DOHH2 (cell line): Measurements from ENCODE around the gene SIGLEC6.

Experiments
- H3F3A ChIP-seq: fragments of 200-600 bp; sonication (generic), shearing (Covaris generic); 2 replicates; pipeline ENCODE4 v1.6.0; 2016; ENCODE audit warnings: antibody characterized with exemption, mild to moderate bottlenecking; ENCODE audit not compliant: control insufficient read depth, insufficient read depth
- H3K27ac ChIP-seq: fragments of 200-600 bp; sonication (generic); 2 replicates; pipeline ENCODE4 v1.5.1; 2014; ENCODE audit warnings: low read depth, mild to moderate bottlenecking, low read length, moderate library complexity
- H3K27me3 ChIP-seq: fragments of 200-600 bp; sonication (generic); 2 replicates; pipeline ENCODE4 v1.6.1; 2014; ENCODE audit warnings: mild to moderate bottlenecking, low read length, mixed read lengths; ENCODE audit not compliant: control insufficient read depth
- H3K36me3 ChIP-seq: fragments of 200-600 bp; sonication (generic); 2 replicates; pipeline ENCODE4 v1.6.1; 2014; ENCODE audit warnings: mild to moderate bottlenecking, low read length, moderate library complexity, mixed read lengths; ENCODE audit not compliant: control insufficient read depth
- H3K4me1 ChIP-seq: fragments of 200-600 bp; sonication (generic); 2 replicates; pipeline ENCODE4 v1.6.1; 2014; ENCODE audit warnings: mild to moderate bottlenecking, low read length, mixed read lengths; ENCODE audit not compliant: control insufficient read depth
- H3K4me2 ChIP-seq: fragments of 200-600 bp; sonication (generic); 2 replicates; pipeline ENCODE4 v1.6.0; 2014; ENCODE audit warnings: mild to moderate bottlenecking, low read length, moderate library complexity
- H3K4me3 ChIP-seq: fragments of 200-600 bp; sonication (generic); 2 replicates; pipeline ENCODE4 v1.5.1; 2014; ENCODE audit warnings: mild to moderate bottlenecking, low read length, mixed read lengths
- H3K79me2 ChIP-seq: fragments of 200-600 bp; sonication (generic); 2 replicates; pipeline ENCODE4 v1.6.1; 2014; ENCODE audit warnings: mild to moderate bottlenecking, low read length, mixed read lengths; ENCODE audit not compliant: control insufficient read depth
- H3K9me2 ChIP-seq: fragments of 200-600 bp; sonication (generic); replicated peaks from 2 replicates; pipeline ENCODE4 v1.6.1; 2014; ENCODE audit warnings: mild to moderate bottlenecking, low read length, mixed read lengths; ENCODE audit not compliant: control insufficient read depth
- H3K9me3 ChIP-seq: fragments of 200-600 bp; sonication (generic); 2 replicates; pipeline ENCODE4 v1.6.1; 2014; ENCODE audit warnings: antibody characterized with exemption, low read length, mixed read lengths; ENCODE audit not compliant: control insufficient read depth, insufficient read depth
- H4K20me1 ChIP-seq: fragments of 200-600 bp; sonication (generic); 2 replicates; pipeline ENCODE4 v1.6.0; 2014; ENCODE audit warnings: low read depth, mild to moderate bottlenecking, antibody characterized with exemption, low read length, moderate library complexity; ENCODE audit not compliant: control insufficient read depth, insufficient read depth
- CTCF ChIP-seq: fragments of 200-600 bp; sonication (generic); IDR thresholded peaks from one replicate; pipeline ENCODE4 v1.5.1; 2014; ENCODE audit warnings: antibody characterized with exemption, mild to moderate bottlenecking, low read depth, low read length; ENCODE audit not compliant: poor library complexity, severe bottlenecking
- EZH2phosphoT487 ChIP-seq: fragments of 200-600 bp; sonication (generic); IDR thresholded peaks from 2 replicates; pipeline ENCODE4 v1.6.1; 2017; ENCODE audit warnings: borderline replicate concordance, mild to moderate bottlenecking, antibody characterized with exemption, low read length, moderate library complexity, mixed read lengths

SIGLEC6 gene

DNA sequence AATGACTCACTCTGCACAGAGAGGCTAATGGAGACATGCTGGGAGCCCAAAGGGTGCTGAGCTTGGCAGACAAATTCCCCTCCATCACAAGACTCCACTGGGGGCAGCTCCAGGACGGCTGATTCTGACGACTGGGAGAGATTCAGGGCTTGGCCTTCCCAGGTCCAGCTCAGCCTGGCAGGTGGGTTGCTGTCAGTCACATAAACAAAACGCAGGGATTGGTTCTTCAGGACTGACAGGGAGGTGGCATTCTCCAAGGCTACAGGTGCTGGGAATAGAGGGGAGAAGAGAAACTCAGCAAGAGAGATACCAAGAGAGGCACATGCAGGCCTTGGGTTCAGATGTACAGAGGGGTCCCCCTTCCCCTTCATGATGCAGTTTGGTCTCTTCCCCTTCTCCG is 28.9 kb upstream of the SIGLEC6 start:
- Histone ChIP-seq H3K4me2 (no peak overlapping the region), H4K20me1 (no peaks in the 10 kb centered on the region), H3K79me2 (no peaks in the 10 kb centered on the region), H3K9me3 (no peaks in the 10 kb centered on the region), H3K9me2 (no peaks in the 10 kb centered on the region), H3K4me3 (no peak overlapping the region), H3K27me3 (0 out of 2 replicates have a peak, but pooled peaks cover 5% of the 10 kb centered on the region), H3K27ac (no peak overlapping the region), H3K36me3 (no peaks in the 10 kb centered on the region), H3K4me1 (no peaks in the 10 kb centered on the region), H3F3A (no peaks in the 10 kb centered on the region)
- TF ChIP-seq EZH2phosphoT487 (no peak), CTCF (no peak)

DNA sequence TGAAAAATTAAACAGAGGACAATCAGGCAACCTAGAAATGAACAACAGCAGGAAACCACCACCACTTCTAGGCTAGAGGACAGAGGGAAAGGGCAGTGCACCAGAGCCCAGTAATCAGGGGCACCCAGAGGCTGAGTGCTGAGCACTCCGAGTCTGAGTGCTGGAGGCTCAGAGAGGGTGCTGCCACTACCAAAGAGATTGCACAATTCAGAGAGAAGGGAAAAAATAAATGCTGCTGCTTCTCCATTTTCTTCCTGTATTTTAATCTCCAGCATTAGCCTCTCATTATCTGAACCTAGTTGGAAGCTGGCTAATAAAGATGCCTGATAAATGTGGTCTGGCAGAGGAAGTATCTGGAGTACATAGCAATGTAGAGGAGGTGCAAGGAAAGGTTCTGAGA is 27.8 kb upstream of the SIGLEC6 start:
- Histone ChIP-seq H3K36me3 (no peaks in the 10 kb centered on the region), H3K4me1 (no peaks in the 10 kb centered on the region), H3K9me2 (no peaks in the 10 kb centered on the region), H3K4me3 (no peak overlapping the region), H3K27me3 (peaks cover 5% of the 10 kb centered on the region; the same call in 1 of the 2 replicates), H3K27ac (no peak overlapping the region), H3F3A (no peaks in the 10 kb centered on the region), H3K4me2 (no peak overlapping the region), H4K20me1 (no peaks in the 10 kb centered on the region), H3K9me3 (no peaks in the 10 kb centered on the region), H3K79me2 (no peaks in the 10 kb centered on the region)
- TF ChIP-seq EZH2phosphoT487 (no peak), CTCF (no peak)

DNA sequence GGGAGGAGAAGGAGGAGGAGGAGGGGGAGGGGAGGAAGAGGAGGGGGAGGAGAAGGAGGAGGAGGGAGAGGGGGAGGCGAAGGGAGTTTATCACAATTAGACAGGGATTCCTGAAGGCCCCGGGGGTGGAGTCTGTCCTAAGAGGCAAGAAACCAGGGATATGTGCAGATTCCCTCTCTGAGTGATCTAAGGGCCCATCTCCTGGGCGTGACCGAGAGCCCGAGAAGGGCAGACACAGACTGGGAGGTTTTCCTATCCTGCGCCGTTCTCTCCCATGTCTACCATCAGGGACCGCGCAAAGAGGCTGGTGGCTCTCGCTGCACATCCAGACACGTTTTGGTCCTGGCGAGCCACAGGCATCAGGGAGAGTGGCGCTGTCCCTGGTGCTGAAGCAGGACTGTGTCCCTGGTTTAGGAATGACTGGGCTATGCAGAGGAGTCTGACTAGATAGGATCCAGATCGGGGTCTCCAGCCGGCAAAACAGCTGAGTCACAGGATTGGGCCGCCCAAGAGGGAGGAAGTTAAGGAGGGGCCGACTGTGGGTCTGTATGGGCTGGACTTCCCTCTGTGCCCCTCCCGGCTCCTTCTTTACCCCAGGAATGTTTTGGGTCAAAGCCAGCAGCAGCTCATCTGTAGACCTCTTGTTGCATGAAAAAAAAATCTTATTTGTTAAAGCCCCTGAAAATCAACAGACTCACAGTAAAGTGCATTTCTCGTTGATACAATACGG is 21.7 kb upstream of the SIGLEC6 start:
- TF ChIP-seq EZH2phosphoT487 (no peak), CTCF (no peak)
- H3K79me2 ChIP-seq, result no peaks in the 10 kb centered on the region
- H3K4me3 ChIP-seq, result no peak overlapping the region
- H3K4me1 ChIP-seq, result peaks cover 27% of the 10 kb centered on the region
- H3K36me3 ChIP-seq, result no peaks in the 10 kb centered on the region
- H3K9me2 ChIP-seq, result no peaks in the 10 kb centered on the region
- peaks cover 11% of the 10 kb centered on the region for H3K27me3 ChIP-seq
- H3K9me3 ChIP-seq, result no peaks in the 10 kb centered on the region
- H3F3A ChIP-seq, result no peaks in the 10 kb centered on the region
- H3K27ac ChIP-seq, result no peak overlapping the region
- H3K4me2 ChIP-seq, result no peak overlapping the region
- no peaks in the 10 kb centered on the region for H4K20me1 ChIP-seq
